ENCODE results near the gene NRAP.

Gene NRAP

DNA sequence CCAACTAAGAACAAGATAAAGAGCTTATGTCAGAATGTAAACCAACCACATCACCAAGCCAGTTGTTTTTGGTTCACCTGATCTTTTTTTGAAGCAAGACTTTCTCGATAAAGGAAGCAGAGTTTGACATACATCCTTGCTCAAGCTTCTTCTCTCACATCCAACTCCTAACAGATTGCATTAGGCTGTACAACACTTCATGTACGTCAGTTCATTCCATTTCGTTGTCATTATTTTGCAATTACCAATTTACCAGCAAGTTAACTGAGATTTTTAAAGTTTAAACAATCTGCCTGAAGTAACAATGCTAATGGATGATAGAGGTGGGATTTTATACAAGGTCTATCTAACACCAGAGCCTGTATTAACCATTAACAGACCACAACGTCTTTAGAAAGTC, 41.0 kb downstream of the NRAP start (continued):
- TF ChIP-seq, protein P1, sequence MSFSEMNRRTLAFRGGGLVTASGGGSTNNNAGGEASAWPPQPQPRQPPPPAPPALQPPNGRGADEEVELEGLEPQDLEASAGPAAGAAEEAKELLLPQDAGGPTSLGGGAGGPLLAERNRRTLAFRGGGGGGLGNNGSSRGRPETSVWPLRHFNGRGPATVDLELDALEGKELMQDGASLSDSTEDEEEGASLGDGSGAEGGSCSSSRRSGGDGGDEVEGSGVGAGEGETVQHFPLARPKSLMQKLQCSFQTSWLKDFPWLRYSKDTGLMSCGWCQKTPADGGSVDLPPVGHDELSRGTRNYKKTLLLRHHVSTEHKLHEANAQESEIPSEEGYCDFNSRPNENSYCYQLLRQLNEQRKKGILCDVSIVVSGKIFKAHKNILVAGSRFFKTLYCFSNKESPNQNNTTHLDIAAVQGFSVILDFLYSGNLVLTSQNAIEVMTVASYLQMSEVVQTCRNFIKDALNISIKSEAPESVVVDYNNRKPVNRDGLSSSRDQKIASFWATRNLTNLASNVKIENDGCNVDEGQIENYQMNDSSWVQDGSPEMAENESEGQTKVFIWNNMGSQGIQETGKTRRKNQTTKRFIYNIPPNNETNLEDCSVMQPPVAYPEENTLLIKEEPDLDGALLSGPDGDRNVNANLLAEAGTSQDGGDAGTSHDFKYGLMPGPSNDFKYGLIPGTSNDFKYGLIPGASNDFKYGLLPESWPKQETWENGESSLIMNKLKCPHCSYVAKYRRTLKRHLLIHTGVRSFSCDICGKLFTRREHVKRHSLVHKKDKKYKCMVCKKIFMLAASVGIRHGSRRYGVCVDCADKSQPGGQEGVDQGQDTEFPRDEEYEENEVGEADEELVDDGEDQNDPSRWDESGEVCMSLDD (tag by site-specific recombination; IDR thresholded peaks at IDR 0.05): no peak

DNA sequence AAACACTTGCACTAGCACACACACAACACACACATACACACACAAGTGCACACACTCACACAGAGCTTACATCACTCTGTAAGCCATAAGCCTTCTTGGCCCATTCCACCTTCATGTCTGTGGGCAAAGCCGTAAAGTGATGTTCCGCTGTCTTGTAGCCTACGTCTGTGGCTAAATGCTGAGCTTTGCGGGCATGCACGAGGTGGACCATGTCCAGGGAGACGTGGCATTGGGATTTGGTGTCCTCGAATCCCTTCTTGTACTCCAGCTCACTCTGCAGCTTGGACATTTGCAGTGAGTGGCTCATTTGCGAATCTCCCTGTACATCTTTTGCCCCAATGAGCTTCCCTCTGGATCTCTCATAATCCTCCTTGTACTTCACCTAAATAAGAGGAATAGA, 42.0 kb downstream of the NRAP start:
- Histone ChIP-seq H3K27ac (ENCODE audit: extremely low read depth, low read depth, low read length) (no peak overlapping the region), H3K4me3 (ENCODE audit: low read depth, low read length) (no peak overlapping the region), H3K9me3 (ENCODE audit: control insufficient read depth, insufficient read depth, low read depth, low read length) (no peaks in the 10 kb centered on the region), H3K4me1 (ENCODE audit: control insufficient read depth, insufficient read depth, low read length) (no peaks in the 10 kb centered on the region), H3K36me3 (ENCODE audit: control insufficient read depth in 2 of 2, insufficient read depth in 1 of 2, low read length in 2 of 2) (no peaks in the 10 kb centered on the region)
- ChIA-PET POLR2A (no interaction called here), CTCF (no interaction called here)
- TF ChIP-seq, protein P2, sequence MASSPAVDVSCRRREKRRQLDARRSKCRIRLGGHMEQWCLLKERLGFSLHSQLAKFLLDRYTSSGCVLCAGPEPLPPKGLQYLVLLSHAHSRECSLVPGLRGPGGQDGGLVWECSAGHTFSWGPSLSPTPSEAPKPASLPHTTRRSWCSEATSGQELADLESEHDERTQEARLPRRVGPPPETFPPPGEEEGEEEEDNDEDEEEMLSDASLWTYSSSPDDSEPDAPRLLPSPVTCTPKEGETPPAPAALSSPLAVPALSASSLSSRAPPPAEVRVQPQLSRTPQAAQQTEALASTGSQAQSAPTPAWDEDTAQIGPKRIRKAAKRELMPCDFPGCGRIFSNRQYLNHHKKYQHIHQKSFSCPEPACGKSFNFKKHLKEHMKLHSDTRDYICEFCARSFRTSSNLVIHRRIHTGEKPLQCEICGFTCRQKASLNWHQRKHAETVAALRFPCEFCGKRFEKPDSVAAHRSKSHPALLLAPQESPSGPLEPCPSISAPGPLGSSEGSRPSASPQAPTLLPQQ (tag by site-specific recombination; IDR thresholded peaks at IDR 0.05): no peak
- TF ChIP-seq ZNF169 (tag by site-specific recombination; IDR thresholded peaks at IDR 0.05): no peak
- TF ChIP-seq ZNF529 (tag by site-specific recombination; IDR thresholded peaks at IDR 0.05; ENCODE audit: insufficient replicate concordance): no peak
- no peak for TF ChIP-seq ZNF174 (tag by site-specific recombination; IDR thresholded peaks at IDR 0.05)
- TF ChIP-seq, protein P3, sequence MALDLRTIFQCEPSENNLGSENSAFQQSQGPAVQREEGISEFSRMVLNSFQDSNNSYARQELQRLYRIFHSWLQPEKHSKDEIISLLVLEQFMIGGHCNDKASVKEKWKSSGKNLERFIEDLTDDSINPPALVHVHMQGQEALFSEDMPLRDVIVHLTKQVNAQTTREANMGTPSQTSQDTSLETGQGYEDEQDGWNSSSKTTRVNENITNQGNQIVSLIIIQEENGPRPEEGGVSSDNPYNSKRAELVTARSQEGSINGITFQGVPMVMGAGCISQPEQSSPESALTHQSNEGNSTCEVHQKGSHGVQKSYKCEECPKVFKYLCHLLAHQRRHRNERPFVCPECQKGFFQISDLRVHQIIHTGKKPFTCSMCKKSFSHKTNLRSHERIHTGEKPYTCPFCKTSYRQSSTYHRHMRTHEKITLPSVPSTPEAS (tag by site-specific recombination; IDR thresholded peaks at IDR 0.05): peak; percentile 84
- TF ChIP-seq ZNF792 (tag by site-specific recombination; IDR thresholded peaks at IDR 0.05): no peak
- TF ChIP-seq, protein P1 (tag by site-specific recombination; IDR thresholded peaks at IDR 0.05): no peak
- no peak for TF ChIP-seq ZNF23 (tag by site-specific recombination; IDR thresholded peaks at IDR 0.05; ENCODE audit: borderline replicate concordance)
- TF ChIP-seq SCRT2 (tag by site-specific recombination; IDR thresholded peaks at IDR 0.05): no peak

DNA sequence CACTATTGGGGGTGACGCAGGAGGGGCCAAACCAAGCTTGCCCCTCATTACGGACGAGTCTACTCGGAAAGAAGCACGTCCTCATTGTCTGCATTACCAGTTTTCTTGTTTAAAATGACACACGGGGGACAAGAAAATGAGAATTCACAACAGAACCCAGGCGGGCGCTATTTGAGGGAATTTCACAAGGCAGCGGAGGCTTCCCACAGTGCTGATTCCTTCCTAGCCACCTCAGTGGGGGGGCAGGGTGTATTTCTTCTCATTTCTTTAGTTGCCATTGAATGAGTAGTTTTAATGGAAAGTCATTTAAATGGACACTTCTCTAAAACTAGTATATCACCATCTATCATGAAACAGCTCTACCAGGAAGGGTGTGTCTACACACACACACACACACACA, 42.9 kb downstream of the NRAP start:
- POLR2A ChIA-PET: no interaction called here
- CTCF ChIA-PET: no interaction called here
- H3K36me3 ChIP-seq (ENCODE audit: control insufficient read depth in 2 of 2, insufficient read depth in 1 of 2, low read length in 2 of 2): no peaks in the 10 kb centered on the region
- TF ChIP-seq ZNF571 (tag by site-specific recombination; IDR thresholded peaks at IDR 0.05) (no peak), ZNF404 (tag by site-specific recombination; IDR thresholded peaks at IDR 0.05) (no peak), ZNF626 (tag by site-specific recombination; IDR thresholded peaks at IDR 0.05) (no peak), ZNF48 (tag by site-specific recombination; IDR thresholded peaks at IDR 0.05) (no peak), ZNF561 (tag by site-specific recombination; IDR thresholded peaks at IDR 0.05; ENCODE audit: borderline replicate concordance) (no peak), ZNF214 (tag by site-specific recombination; IDR thresholded peaks at IDR 0.05; ENCODE audit: borderline replicate concordance) (no peak), ZNF16 (tag by site-specific recombination; IDR thresholded peaks at IDR 0.05; ENCODE audit: low read depth) (no peak), ZNF510 (tag by site-specific recombination; IDR thresholded peaks at IDR 0.05; ENCODE audit: insufficient replicate concordance) (no peak), ZNF621 (tag by site-specific recombination; IDR thresholded peaks at IDR 0.05) (no peak), ZNF19 (tag by site-specific recombination; IDR thresholded peaks at IDR 0.05; ENCODE audit: low read depth) (no peak)
- TF ChIP-seq, protein P3 (tag by site-specific recombination; IDR thresholded peaks at IDR 0.05): no peak
- TF ChIP-seq, protein P4, sequence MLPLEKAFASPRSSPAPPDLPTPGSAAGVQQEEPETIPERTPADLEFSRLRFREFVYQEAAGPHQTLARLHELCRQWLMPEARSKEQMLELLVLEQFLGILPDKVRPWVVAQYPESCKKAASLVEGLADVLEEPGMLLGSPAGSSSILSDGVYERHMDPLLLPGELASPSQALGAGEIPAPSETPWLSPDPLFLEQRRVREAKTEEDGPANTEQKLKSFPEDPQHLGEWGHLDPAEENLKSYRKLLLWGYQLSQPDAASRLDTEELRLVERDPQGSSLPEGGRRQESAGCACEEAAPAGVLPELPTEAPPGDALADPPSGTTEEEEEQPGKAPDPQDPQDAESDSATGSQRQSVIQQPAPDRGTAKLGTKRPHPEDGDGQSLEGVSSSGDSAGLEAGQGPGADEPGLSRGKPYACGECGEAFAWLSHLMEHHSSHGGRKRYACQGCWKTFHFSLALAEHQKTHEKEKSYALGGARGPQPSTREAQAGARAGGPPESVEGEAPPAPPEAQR (tag by site-specific recombination; IDR thresholded peaks at IDR 0.05): no peak
- TF ChIP-seq, protein P5, sequence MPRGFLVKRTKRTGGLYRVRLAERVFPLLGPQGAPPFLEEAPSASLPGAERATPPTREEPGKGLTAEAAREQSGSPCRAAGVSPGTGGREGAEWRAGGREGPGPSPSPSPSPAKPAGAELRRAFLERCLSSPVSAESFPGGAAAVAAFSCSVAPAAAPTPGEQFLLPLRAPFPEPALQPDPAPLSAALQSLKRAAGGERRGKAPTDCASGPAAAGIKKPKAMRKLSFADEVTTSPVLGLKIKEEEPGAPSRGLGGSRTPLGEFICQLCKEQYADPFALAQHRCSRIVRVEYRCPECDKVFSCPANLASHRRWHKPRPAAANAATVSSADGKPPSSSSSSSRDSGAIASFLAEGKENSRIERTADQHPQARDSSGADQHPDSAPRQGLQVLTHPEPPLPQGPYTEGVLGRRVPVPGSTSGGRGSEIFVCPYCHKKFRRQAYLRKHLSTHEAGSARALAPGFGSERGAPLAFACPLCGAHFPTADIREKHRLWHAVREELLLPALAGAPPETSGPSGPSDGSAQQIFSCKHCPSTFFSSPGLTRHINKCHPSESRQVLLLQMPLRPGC (tag by site-specific recombination; IDR thresholded peaks at IDR 0.05): no peak

More for the DNA sequence above, 42.9 kb downstream of the NRAP start:
- no peaks in the 10 kb centered on the region for H3K9me3 ChIP-seq (ENCODE audit: control insufficient read depth, insufficient read depth, low read depth, low read length)
- H3K4me3 ChIP-seq (ENCODE audit: low read depth, low read length): no peak overlapping the region
- H3K4me1 ChIP-seq (ENCODE audit: control insufficient read depth, insufficient read depth, low read length): no peaks in the 10 kb centered on the region
- H3K27ac ChIP-seq (ENCODE audit: extremely low read depth, low read depth, low read length): no peak overlapping the region

Data from HEK293 (cell line).